K562 (cell line): ENCODE results near the gene RAB43.

Source experiments
- BRCA1 ChIP-seq, 2 experiments: fragments of 450-650 bp in 1 of 2; sonication (generic) in 1 of 2; formaldehyde crosslinking in 1 of 2; IDR thresholded peaks; 2 replicates each; pipeline versions ENCODE4 v1.5.0 to v1.6.1; 2017 to 2020; ENCODE audit warnings: mild to moderate bottlenecking in 1 of 2, missing genetic modification reagents in 1 of 2
- CTCF ChIP-seq, 3 experiments: IDR thresholded peaks in 2 of 3; conservative IDR thresholded peaks in 1 of 3; 2 replicates each; pipeline ENCODE4 v1.5.1; 2011 to 2012; ENCODE audit warnings: low read length in 3 of 3, mild to moderate bottlenecking in 3 of 3, control low read depth in 2 of 3, improper control_type of control experiment in 1 of 3, inconsistent platforms in 1 of 3, low read depth in 1 of 3, mixed read lengths in 1 of 3, moderate library complexity in 1 of 3; ENCODE audit not compliant: insufficient read depth in 2 of 3
- FOXJ3 ChIP-seq: sonication (generic); formaldehyde crosslinking; IDR thresholded peaks from 2 replicates; pipeline ENCODE4 v1.4.0; 2020; ENCODE audit warnings: mild to moderate bottlenecking, missing genetic modification reagents
- GABPA ChIP-seq: fragments of 200-800 bp; sonication (Bioruptor generic); conservative IDR thresholded peaks from 2 replicates; pipeline ENCODE4 v1.6.1; 2016; ENCODE audit warnings: low read depth, missing genetic modification characterization, missing compliant biosample characterization
- HBP1 ChIP-seq: fragments of 450-650 bp; formaldehyde crosslinking; IDR thresholded peaks from 2 replicates; pipeline ENCODE4 v1.4.0; 2022; ENCODE audit warnings: missing genetic modification characterization
- MAFK ChIP-seq: IDR thresholded peaks from 2 replicates; pipeline ENCODE4 v1.6.1; 2011; ENCODE audit warnings: low read length, improper control_type of control experiment
- POLR2A ChIP-seq: fragments of 450-650 bp; conservative IDR thresholded peaks from 2 replicates; pipeline ENCODE4 v1.6.1; 2016
- RAD21 ChIP-seq, 2 experiments: fragments of 250-450 bp in 1 of 2; fragments of 450-650 bp in 1 of 2; sonication (Bioruptor Pico) in 1 of 2; formaldehyde crosslinking in 1 of 2; IDR thresholded peaks in 1 of 2; conservative IDR thresholded peaks in 1 of 2; 2 replicates each; pipeline versions ENCODE4 v1.4.0 to v1.8.0; 2020 to 2022; ENCODE audit warnings: mild to moderate bottlenecking in 2 of 2, moderate library complexity in 1 of 2
- SMC3 ChIP-seq: conservative IDR thresholded peaks from 2 replicates; pipeline ENCODE4 v1.6.1; 2011; ENCODE audit warnings: low read depth, low read length, improper control_type of control experiment; ENCODE audit not compliant: insufficient read depth
- TAF15 ChIP-seq: fragments of 200-400 bp; formaldehyde crosslinking; IDR thresholded peaks from 2 replicates; pipeline ENCODE4 v1.6.1; 2017; ENCODE audit warnings: mild to moderate bottlenecking, low read depth, low read length, moderate library complexity
- YY1 ChIP-seq, 3 experiments: IDR thresholded peaks; 2 replicates each; pipeline ENCODE4 v1.6.1; 2011; ENCODE audit warnings: low read length in 2 of 3, mild to moderate bottlenecking in 2 of 3, moderate library complexity in 2 of 3, borderline replicate concordance in 1 of 3, control low read depth in 1 of 3, low read depth in 1 of 3; ENCODE audit not compliant: insufficient read depth in 3 of 3, insufficient replicate concordance in 2 of 3, control insufficient read depth in 1 of 3, insufficient read length in 1 of 3; ENCODE audit errors: extremely low read depth in 1 of 3
- ZNF121 ChIP-seq: sonication (generic); formaldehyde crosslinking; conservative IDR thresholded peaks from 2 replicates; pipeline ENCODE4 v1.8.0; 2022; ENCODE audit warnings: missing genetic modification reagents
- TF ChIP-seq, protein P1 (sequence below): fragments of 450-650 bp; IDR thresholded peaks from 2 replicates; pipeline ENCODE4 v1.6.1; 2016; ENCODE audit warnings: missing biosample characterization, missing genetic modification characterization
- TF ChIP-seq, protein P2 (sequence below), 2 experiments: fragments of 450-650 bp; conservative IDR thresholded peaks; 2 replicates each; pipeline ENCODE4 v1.6.1; 2017; ENCODE audit warnings: mild to moderate bottlenecking in 2 of 2, moderate library complexity in 2 of 2

GRCh38 chr3:129085165-129085715 is 36.4 kb downstream of the RAB43 start:
- no peak for TF ChIP-seq ZNF121 (CRISPR knock-in tag)
- no peak for TF ChIP-seq CTCF (IDR thresholded peaks at IDR 0.05 in 2 of 3, conservative IDR thresholded peaks at IDR 0.05 in 1 of 3; ENCODE audit: insufficient read depth in 2 of 3, low read depth in 1 of 3, low read length in 3 of 3)
- no peak for TF ChIP-seq HBP1 (CRISPR knock-in tag)
- TF ChIP-seq POLR2A: no peak
- TF ChIP-seq, protein P1, sequence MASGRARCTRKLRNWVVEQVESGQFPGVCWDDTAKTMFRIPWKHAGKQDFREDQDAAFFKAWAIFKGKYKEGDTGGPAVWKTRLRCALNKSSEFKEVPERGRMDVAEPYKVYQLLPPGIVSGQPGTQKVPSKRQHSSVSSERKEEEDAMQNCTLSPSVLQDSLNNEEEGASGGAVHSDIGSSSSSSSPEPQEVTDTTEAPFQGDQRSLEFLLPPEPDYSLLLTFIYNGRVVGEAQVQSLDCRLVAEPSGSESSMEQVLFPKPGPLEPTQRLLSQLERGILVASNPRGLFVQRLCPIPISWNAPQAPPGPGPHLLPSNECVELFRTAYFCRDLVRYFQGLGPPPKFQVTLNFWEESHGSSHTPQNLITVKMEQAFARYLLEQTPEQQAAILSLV: no peak
- no peak for TF ChIP-seq BRCA1 (IDR thresholded peaks at IDR 0.05)
- TF ChIP-seq BRCA1 (CRISPR knock-in tag; IDR thresholded peaks at IDR 0.05): no peak
- TF ChIP-seq FOXJ3 (CRISPR knock-in tag): no peak
- no peak for TF ChIP-seq GABPA (tag)
- no peak for TF ChIP-seq RAD21 (CRISPR knock-in tag; conservative IDR thresholded peaks at IDR 0.05 in 1 of 2, IDR thresholded peaks at IDR 0.05 in 1 of 2)
- TF ChIP-seq, protein P2, sequence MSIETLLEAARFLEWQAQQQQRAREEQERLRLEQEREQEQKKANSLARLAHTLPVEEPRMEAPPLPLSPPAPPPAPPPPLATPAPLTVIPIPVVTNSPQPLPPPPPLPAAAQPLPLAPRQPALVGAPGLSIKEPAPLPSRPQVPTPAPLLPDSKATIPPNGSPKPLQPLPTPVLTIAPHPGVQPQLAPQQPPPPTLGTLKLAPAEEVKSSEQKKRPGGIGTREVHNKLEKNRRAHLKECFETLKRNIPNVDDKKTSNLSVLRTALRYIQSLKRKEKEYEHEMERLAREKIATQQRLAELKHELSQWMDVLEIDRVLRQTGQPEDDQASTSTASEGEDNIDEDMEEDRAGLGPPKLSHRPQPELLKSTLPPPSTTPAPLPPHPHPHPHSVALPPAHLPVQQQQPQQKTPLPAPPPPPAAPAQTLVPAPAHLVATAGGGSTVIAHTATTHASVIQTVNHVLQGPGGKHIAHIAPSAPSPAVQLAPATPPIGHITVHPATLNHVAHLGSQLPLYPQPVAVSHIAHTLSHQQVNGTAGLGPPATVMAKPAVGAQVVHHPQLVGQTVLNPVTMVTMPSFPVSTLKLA (conservative IDR thresholded peaks at IDR 0.05): no peak
- no peak for TF ChIP-seq SMC3
- TF ChIP-seq MAFK: no peak
- no peak for TF ChIP-seq TAF15
- no peak for TF ChIP-seq YY1 (IDR thresholded peaks at IDR 0.05; ENCODE audit: borderline replicate concordance in 1 of 3, control insufficient read depth in 1 of 3, extremely low read depth in 1 of 3, insufficient read depth in 3 of 3, insufficient read length in 1 of 3, insufficient replicate concordance in 2 of 3, low read depth in 1 of 3, low read length in 2 of 3)
